BLaER1 (cell line): ENCODE measurements around the gene SPOCK1.

Experiments
- H3K27ac ChIP-seq: shearing (Covaris generic); formaldehyde crosslinking; 2 replicates; pipeline ENCODE4 v1.8.1; 2022
- H3K27me3 ChIP-seq: shearing (Covaris generic); formaldehyde crosslinking; 2 replicates; pipeline ENCODE4 v1.8.1; 2022
- H3K36me3 ChIP-seq: shearing (Covaris generic); formaldehyde crosslinking; 2 replicates; pipeline ENCODE4 v1.8.1; 2022
- H3K4me1 ChIP-seq: shearing (Covaris generic); formaldehyde crosslinking; 2 replicates; pipeline ENCODE4 v1.8.1; 2022
- H3K4me2 ChIP-seq: shearing (Covaris generic); formaldehyde crosslinking; 2 replicates; pipeline ENCODE4 v1.8.1; 2022
- H3K4me3 ChIP-seq: shearing (Covaris generic); formaldehyde crosslinking; 2 replicates; pipeline ENCODE4 v1.8.1; 2022
- H3K9ac ChIP-seq: shearing (Covaris generic); formaldehyde crosslinking; 2 replicates; pipeline ENCODE4 v1.8.1; 2022
- H3K9me3 ChIP-seq: shearing (Covaris generic); formaldehyde crosslinking; 2 replicates; pipeline ENCODE4 v1.8.1; 2022
- H4K20me1 ChIP-seq: shearing (Covaris generic); formaldehyde crosslinking; 2 replicates; pipeline ENCODE4 v1.8.1; 2022
- Cebpa-rat ChIP-seq: shearing (Covaris generic); IDR thresholded peaks from 2 replicates; pipeline ENCODE4 v1.8.1; 2022

The SPOCK1 gene

DNA sequence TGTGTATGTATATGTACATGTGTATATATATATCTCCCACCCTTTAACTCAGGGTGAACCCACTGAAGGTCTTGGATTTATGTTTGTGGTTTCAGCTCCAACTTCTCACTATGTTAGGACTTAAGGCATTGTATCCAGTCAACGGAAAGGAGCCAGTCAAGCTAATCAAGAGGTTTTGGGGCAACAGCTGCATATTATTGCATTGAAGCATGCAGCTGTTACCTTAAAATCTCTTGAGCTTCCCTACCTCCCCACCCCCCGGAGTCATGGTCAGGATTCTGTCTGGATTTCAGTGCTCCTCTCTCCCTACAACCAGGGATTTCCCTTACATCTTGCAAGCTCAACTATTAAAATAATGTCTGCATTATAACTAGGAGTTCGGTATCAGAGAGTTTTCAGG is 399.5 kb downstream of the SPOCK1 start:
- TF ChIP-seq Cebpa-rat: no peak

DNA sequence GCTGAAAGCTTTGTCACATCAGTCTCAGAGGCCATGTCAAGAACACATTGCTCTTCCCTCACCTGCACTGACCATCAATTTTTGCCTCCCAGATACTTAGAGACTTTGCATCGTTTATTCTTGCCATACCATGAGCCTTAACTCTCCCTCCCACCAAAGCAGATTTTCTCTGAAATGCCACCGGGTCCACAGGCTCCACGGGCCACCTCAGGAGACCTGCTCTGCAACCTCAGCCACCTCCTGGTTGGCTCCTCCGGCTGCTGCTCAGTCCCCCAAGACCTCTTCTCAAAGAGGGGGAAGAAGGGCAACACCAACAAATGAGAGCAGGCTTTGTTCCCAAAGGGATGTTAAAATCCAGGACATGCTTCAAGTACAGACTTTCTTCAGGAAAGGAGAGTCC is 400.5 kb downstream of the SPOCK1 start:
- no peaks in the 10 kb centered on the region for H3K36me3 ChIP-seq
- no peaks in the 10 kb centered on the region for H3K9me3 ChIP-seq
- H3K27me3 ChIP-seq: no peaks in the 10 kb centered on the region
- no peak overlapping the region for H3K27ac ChIP-seq
- TF ChIP-seq Cebpa-rat: no peak
- H4K20me1 ChIP-seq: no peaks in the 10 kb centered on the region
- no peak overlapping the region for H3K4me3 ChIP-seq
- no peaks in the 10 kb centered on the region for H3K4me1 ChIP-seq
- no peak overlapping the region for H3K4me2 ChIP-seq
- H3K9ac ChIP-seq: no peak overlapping the region

More for the DNA sequence above, 399.5 kb downstream of the SPOCK1 start:
- H3K9me3 ChIP-seq: no peaks in the 10 kb centered on the region
- H3K27ac ChIP-seq: no peak overlapping the region
- H3K4me3 ChIP-seq: no peak overlapping the region
- H3K4me2 ChIP-seq: no peak overlapping the region
- no peaks in the 10 kb centered on the region for H4K20me1 ChIP-seq
- H3K9ac ChIP-seq: no peak overlapping the region
- H3K36me3 ChIP-seq: no peaks in the 10 kb centered on the region
- H3K27me3 ChIP-seq: no peaks in the 10 kb centered on the region
- H3K4me1 ChIP-seq: no peaks in the 10 kb centered on the region

DNA sequence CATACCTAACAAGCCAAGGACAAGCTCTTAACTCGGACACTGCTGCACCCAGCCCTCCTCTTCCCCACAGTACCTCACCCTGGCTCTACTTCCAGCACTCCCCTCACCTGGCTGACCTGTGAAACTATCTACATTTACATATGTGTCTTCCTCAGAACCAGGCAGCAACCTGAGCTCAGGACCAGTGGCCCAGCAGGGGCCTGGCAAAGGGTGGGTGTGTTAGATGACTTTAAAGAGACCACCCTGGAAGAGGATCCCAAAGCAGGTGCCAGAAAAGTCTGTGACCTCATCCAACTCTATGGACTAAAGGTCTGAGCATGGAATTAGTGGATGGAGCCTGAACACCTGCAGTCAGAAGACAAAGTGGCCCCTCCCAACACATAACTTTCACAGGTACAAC is 400.9 kb downstream of the SPOCK1 start:
- no peaks in the 10 kb centered on the region for H3K9me3 ChIP-seq
- no peak overlapping the region for H3K27ac ChIP-seq
- no peaks in the 10 kb centered on the region for H3K27me3 ChIP-seq
- no peaks in the 10 kb centered on the region for H4K20me1 ChIP-seq
- H3K4me2 ChIP-seq: no peak overlapping the region
- no peak for TF ChIP-seq Cebpa-rat
- H3K36me3 ChIP-seq: no peaks in the 10 kb centered on the region
- H3K9ac ChIP-seq: no peak overlapping the region
- no peaks in the 10 kb centered on the region for H3K4me1 ChIP-seq
- no peak overlapping the region for H3K4me3 ChIP-seq

DNA sequence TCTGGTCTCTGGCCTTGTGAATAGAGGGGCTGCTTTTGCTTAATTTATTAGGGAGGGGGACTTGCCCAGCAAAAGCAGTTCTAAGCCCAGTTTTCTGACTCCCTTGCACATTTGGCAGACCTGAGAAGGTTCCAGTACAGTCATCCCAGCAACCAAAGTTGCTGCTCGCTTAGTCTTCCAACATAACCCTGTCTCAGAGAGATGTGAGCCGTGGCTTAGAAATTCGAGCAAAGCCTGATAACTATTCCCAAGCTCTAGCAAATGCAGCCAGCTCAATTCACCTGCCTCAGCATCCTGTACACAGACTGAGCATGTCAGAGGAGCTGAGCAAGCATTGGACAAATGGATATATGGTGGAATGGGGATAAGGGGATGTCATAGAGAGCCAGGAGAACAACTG is 401.9 kb downstream of the SPOCK1 start:
- no peaks in the 10 kb centered on the region for H3K9me3 ChIP-seq
- TF ChIP-seq Cebpa-rat: no peak
- no peak overlapping the region for H3K4me2 ChIP-seq
- H3K9ac ChIP-seq: no peak overlapping the region
- H3K27me3 ChIP-seq: no peaks in the 10 kb centered on the region
- no peaks in the 10 kb centered on the region for H3K36me3 ChIP-seq
- H3K4me1 ChIP-seq: no peaks in the 10 kb centered on the region
- H3K27ac ChIP-seq: no peak overlapping the region
- no peaks in the 10 kb centered on the region for H4K20me1 ChIP-seq
- H3K4me3 ChIP-seq: no peak overlapping the region

DNA sequence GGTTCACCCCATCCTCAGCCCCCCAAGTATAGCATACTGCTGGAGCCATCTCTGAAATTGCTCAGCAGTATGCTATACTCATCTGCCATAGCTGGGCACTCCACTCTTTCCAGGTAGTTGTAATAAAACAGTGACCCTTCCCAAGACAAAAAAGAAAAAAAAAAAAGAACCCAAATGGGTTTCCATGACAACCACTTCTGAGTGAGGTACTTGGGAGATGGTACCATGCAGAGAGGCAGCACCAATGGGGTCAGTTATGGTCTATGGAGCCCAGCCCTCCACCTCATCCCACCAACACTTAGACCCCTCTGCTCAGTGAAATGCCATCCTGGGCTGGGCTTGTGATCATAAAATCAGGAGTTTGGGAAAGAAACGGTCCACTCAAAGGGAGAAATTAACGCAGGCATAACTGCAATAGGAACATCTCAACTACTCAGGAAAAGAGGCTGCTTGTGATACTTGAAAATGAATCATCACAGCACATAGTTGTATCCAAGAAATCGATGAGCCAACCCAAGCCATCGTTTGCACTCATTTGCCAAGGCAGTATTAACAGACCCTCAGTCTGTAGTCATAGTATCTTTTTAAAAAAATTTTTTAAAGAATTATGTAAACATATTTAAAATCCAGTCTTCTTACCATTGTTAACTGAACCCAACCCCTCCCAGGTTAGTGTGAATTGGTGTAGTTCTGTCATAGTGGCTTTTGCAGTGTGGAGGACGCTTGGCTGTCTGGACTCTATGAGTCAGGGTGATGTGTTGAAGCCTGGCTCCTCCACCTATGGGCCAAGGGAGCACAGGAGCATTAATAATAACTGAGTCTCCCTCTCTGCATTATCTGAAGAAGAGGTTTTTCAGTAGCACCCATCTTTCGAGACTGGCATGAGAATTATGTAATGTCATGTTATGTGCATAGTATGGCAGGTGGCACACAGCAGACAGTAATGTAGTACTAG is 402.7 kb downstream of the SPOCK1 start:
- Histone ChIP-seq H3K27ac (no peak overlapping the region), H3K9ac (no peak overlapping the region), H3K36me3 (no peaks in the 10 kb centered on the region), H3K4me1 (no peaks in the 10 kb centered on the region), H3K4me2 (no peak overlapping the region), H3K4me3 (no peak overlapping the region), H3K27me3 (no peaks in the 10 kb centered on the region), H4K20me1 (no peaks in the 10 kb centered on the region), H3K9me3 (no peaks in the 10 kb centered on the region)
- TF ChIP-seq Cebpa-rat: no peak

DNA sequence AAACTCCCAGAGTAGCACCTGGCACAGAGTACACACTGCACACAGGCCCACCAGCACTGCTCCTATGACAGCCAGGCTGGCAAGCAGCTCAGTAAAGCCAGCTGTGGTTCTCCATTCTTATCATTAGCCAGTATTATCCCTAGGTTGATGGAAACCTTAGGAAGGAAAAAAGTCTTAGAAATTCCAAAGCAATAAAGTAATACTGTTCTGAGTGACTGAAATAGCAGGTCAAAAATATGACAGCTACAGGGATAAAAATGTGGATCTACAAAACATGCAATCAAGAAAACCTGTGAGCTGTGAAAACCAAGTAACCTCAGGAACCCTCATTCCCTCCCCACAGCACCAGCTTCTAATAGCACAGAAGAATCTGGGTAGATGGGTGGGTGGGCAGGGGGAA is 403.5 kb downstream of the SPOCK1 start:
- Histone ChIP-seq H3K27me3 (no peaks in the 10 kb centered on the region), H3K4me2 (no peak overlapping the region), H3K9ac (no peak overlapping the region), H3K27ac (no peak overlapping the region), H3K4me3 (no peak overlapping the region), H3K9me3 (no peaks in the 10 kb centered on the region), H4K20me1 (no peaks in the 10 kb centered on the region), H3K4me1 (peaks cover 3% of the 10 kb centered on the region; the same call in 1 of the 2 replicates), H3K36me3 (no peaks in the 10 kb centered on the region)
- TF ChIP-seq Cebpa-rat: no peak

DNA sequence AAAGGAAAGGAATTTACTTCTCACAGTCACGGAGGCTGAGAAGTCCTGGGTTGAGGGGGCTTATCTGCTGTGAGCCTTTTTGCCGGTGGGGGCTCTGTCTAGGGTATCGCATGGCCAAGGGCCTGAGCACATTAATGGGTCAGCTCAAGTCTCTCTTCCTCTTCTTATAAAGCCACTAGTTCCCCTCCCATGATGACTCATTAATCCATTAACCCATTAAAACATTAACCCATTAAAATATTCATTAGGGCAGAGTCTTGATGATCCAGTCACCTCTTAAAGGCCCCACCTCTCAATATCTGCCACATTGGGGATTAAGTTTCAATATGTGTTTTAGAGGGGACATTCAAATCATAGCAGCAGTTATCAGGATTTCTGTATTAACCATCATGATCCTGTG is 406.3 kb downstream of the SPOCK1 start:
- Histone ChIP-seq H3K4me2 (no peak overlapping the region), H3K9ac (no peak overlapping the region), H3K9me3 (no peaks in the 10 kb centered on the region), H3K4me1 (peaks cover 7% of the 10 kb centered on the region; the same call in 1 of the 2 replicates), H4K20me1 (no peaks in the 10 kb centered on the region), H3K27me3 (no peaks in the 10 kb centered on the region), H3K27ac (no peak overlapping the region), H3K36me3 (no peaks in the 10 kb centered on the region), H3K4me3 (no peak overlapping the region)
- no peak for TF ChIP-seq Cebpa-rat

DNA sequence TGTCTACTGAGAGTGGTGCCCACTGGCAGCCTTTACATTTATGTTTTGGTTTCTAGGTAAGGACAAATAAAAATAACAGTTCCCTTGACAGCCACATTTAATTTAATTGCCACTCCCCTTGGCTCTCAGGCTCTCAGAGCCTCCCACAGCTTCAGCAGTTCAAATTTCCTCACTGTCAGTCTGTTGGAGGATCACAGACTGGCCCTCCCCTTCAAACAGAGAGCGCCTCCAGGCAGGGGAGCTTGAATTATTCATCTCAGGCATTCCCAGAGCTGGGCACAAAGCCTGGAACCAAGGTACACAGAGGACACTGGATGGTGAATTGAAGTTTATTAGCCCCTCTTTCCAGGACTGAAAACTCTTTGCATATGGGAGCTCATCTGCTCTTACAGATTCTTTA is 407.7 kb downstream of the SPOCK1 start:
- Histone ChIP-seq H3K4me2 (no peak overlapping the region), H3K9ac (no peak overlapping the region), H3K36me3 (no peaks in the 10 kb centered on the region), H3K27me3 (no peaks in the 10 kb centered on the region), H4K20me1 (no peaks in the 10 kb centered on the region), H3K27ac (no peak overlapping the region), H3K9me3 (no peaks in the 10 kb centered on the region), H3K4me1 (peaks cover 7% of the 10 kb centered on the region; the same call in 1 of the 2 replicates), H3K4me3 (no peak overlapping the region)
- TF ChIP-seq Cebpa-rat: no peak

DNA sequence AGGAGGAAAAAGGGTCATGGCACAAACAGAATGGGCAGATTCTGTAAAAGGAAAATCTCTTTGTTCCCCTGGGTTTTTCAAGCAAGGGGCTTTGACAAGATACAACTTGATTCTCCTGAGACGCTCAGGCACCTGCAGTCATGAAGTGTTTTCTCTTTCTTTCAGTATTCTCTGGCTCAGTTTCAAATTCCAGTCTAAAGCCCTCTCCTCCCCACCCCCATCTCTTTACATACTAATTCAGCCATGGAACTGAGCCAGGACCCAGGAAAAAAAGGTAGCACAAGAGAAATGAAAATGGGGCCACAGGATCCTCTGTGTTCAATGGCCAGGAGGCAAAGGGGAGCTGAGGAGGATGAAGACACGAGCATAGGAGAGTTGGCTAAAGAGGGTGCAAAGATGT is 408.4 kb downstream of the SPOCK1 start:
- H3K27ac ChIP-seq: no peak overlapping the region
- no peak overlapping the region for H3K4me3 ChIP-seq
- no peaks in the 10 kb centered on the region for H3K36me3 ChIP-seq
- peak overlapping the region; percentile 38 for H3K4me2 ChIP-seq
- no peaks in the 10 kb centered on the region for H4K20me1 ChIP-seq
- no peak for TF ChIP-seq Cebpa-rat
- H3K9ac ChIP-seq: no peak overlapping the region
- H3K4me1 ChIP-seq: peaks cover 7% of the 10 kb centered on the region; the same call in 1 of the 2 replicates
- H3K9me3 ChIP-seq: no peaks in the 10 kb centered on the region
- H3K27me3 ChIP-seq: no peaks in the 10 kb centered on the region

DNA sequence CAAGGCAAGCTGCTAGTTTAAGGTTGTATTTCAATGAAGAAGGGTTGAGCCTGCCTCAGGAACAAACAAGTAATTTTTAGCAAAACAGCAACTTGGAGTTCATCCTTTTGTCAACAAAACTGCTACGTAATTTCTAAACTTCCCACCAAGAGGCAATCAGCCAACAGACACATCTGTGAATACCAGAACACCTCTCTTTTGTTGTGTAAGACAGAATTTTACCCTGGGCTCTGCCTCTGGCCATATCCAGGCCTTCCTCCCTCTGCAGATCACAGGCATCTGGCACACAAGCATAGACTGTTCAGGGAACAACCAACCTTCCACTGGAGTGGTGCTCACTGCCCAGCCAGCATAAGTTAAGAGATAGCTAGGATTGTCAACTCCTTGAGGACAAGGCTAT is 409.0 kb downstream of the SPOCK1 start:
- H3K36me3 ChIP-seq: no peaks in the 10 kb centered on the region
- H3K4me1 ChIP-seq: peaks cover 7% of the 10 kb centered on the region; the same call in 1 of the 2 replicates
- TF ChIP-seq Cebpa-rat: no peak
- no peak overlapping the region for H3K4me3 ChIP-seq
- peak overlapping the region; percentile 38 for H3K4me2 ChIP-seq
- no peaks in the 10 kb centered on the region for H3K27me3 ChIP-seq
- no peaks in the 10 kb centered on the region for H3K9me3 ChIP-seq
- no peaks in the 10 kb centered on the region for H4K20me1 ChIP-seq
- H3K9ac ChIP-seq: no peak overlapping the region
- no peak overlapping the region for H3K27ac ChIP-seq
